Measurements from ENCODE around the gene GPX3.

The GPX3 gene

GRCh38 chr5:151041577-151042268 is 21.3 kb downstream of the GPX3 start:
- TF ChIP-seq, protein P1, sequence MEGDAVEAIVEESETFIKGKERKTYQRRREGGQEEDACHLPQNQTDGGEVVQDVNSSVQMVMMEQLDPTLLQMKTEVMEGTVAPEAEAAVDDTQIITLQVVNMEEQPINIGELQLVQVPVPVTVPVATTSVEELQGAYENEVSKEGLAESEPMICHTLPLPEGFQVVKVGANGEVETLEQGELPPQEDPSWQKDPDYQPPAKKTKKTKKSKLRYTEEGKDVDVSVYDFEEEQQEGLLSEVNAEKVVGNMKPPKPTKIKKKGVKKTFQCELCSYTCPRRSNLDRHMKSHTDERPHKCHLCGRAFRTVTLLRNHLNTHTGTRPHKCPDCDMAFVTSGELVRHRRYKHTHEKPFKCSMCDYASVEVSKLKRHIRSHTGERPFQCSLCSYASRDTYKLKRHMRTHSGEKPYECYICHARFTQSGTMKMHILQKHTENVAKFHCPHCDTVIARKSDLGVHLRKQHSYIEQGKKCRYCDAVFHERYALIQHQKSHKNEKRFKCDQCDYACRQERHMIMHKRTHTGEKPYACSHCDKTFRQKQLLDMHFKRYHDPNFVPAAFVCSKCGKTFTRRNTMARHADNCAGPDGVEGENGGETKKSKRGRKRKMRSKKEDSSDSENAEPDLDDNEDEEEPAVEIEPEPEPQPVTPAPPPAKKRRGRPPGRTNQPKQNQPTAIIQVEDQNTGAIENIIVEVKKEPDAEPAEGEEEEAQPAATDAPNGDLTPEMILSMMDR (IDR thresholded peaks at IDR 0.05; ENCODE audit: low read depth, low read length, missing control alignments) = no peak
- H3K4me3 ChIP-seq (ENCODE audit: low read depth, low read length) = no peak overlapping the region
- no peak for DNase-seq (ENCODE audit: low read depth)
- in situ Hi-C loops (cut with HindIII; ENCODE audit: low sequenced_read_pairs) = no loop called here

DNA sequence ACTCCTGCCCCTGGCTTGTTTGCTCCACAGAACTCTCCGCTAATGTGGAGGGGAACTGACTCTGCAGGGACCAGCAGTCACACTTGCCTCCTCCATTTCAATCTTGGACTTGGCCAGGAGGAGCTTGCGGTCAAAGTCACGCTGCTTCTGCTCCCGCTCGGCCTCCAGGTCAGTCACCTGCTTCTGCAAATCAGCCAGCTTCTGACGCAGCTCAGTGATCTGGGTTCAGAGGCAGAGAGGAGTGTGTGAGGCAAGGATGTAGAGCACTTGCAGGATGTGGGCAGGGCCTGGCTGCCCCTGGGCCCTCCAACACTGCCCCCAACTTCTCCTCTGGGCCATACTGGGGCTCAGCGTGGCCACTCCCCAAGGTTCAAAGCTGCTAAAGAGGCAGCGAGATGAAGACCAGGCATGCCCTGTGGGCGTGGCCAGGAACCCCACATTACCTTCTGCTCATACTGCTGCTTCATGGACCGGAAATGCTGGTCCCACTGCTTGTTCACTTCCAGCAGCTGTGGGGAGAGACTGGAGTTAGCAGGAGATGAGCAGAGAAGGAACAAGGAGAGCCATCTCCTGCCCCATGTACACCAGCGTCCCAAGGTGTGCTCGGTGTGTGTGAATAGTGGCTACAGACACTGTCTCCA is 22.2 kb downstream of the GPX3 start:
- in situ Hi-C loops (cut with HindIII; ENCODE audit: low sequenced_read_pairs) = no loop called here
- no peak overlapping the region for H3K4me3 ChIP-seq (ENCODE audit: low read depth, low read length)
- TF ChIP-seq, protein P1 (IDR thresholded peaks at IDR 0.05; ENCODE audit: low read depth, low read length, missing control alignments) = no peak
- no peak for DNase-seq (ENCODE audit: low read depth)

GRCh38 chr5:151047814-151048425 is 27.5 kb downstream of the GPX3 start:
- no peak overlapping the region for H3K4me3 ChIP-seq (ENCODE audit: low read depth, low read length)
- no peak for DNase-seq (ENCODE audit: low read depth)
- in situ Hi-C loops (cut with HindIII; ENCODE audit: low sequenced_read_pairs) = no loop called here
- TF ChIP-seq, protein P1 (IDR thresholded peaks at IDR 0.05; ENCODE audit: low read depth, low read length, missing control alignments) = peak; percentile 95

GRCh38 chr5:151048526-151048925 is 28.1 kb downstream of the GPX3 start:
- DNase-seq (ENCODE audit: low read depth) = no peak
- H3K4me3 ChIP-seq (ENCODE audit: low read depth, low read length) = no peak overlapping the region
- TF ChIP-seq, protein P1 (IDR thresholded peaks at IDR 0.05; ENCODE audit: low read depth, low read length, missing control alignments) = peak; percentile 49
- in situ Hi-C loops (cut with HindIII; ENCODE audit: low sequenced_read_pairs) = no loop called here

GRCh38 chr5:151051066-151051930 is 30.9 kb downstream of the GPX3 start:
- DNase-seq (ENCODE audit: low read depth) = peak; percentile 70
- H3K4me3 ChIP-seq (ENCODE audit: low read depth, low read length) = no peak overlapping the region
- in situ Hi-C loops (cut with HindIII; ENCODE audit: low sequenced_read_pairs) = no loop called here
- TF ChIP-seq, protein P1 (IDR thresholded peaks at IDR 0.05; ENCODE audit: low read depth, low read length, missing control alignments) = peak; percentile 98

Measured in astrocyte of the cerebellum (primary cell).